Measurements from ENCODE around the gene STK39.

Gene STK39

GRCh38 chr2:168256448-168256847 lies 9.1 kb upstream of the STK39 start:
- TF ChIP-seq, protein P1, sequence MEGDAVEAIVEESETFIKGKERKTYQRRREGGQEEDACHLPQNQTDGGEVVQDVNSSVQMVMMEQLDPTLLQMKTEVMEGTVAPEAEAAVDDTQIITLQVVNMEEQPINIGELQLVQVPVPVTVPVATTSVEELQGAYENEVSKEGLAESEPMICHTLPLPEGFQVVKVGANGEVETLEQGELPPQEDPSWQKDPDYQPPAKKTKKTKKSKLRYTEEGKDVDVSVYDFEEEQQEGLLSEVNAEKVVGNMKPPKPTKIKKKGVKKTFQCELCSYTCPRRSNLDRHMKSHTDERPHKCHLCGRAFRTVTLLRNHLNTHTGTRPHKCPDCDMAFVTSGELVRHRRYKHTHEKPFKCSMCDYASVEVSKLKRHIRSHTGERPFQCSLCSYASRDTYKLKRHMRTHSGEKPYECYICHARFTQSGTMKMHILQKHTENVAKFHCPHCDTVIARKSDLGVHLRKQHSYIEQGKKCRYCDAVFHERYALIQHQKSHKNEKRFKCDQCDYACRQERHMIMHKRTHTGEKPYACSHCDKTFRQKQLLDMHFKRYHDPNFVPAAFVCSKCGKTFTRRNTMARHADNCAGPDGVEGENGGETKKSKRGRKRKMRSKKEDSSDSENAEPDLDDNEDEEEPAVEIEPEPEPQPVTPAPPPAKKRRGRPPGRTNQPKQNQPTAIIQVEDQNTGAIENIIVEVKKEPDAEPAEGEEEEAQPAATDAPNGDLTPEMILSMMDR (IDR thresholded peaks at IDR 0.05; ENCODE audit: low read depth, low read length) = no peak
- DNase-seq = no peak
- Histone ChIP-seq H3K27me3 (ENCODE audit: insufficient read depth, low read depth, severe bottlenecking) (no peaks in the 10 kb centered on the region), H3K9me3 (ENCODE audit: severe bottlenecking) (peaks cover 5% of the 10 kb centered on the region), H3K36me3 (no peaks in the 10 kb centered on the region), H3K27ac (no peak overlapping the region), H3K4me3 (ENCODE audit: low read depth, low read length) (no peak overlapping the region)

GRCh38 chr2:168255866-168256265 lies 8.5 kb upstream of the STK39 start:
- Histone ChIP-seq H3K27me3 (ENCODE audit: insufficient read depth, low read depth, severe bottlenecking) (no peaks in the 10 kb centered on the region), H3K9me3 (ENCODE audit: severe bottlenecking) (peaks cover 5% of the 10 kb centered on the region), H3K27ac (no peak overlapping the region), H3K36me3 (no peaks in the 10 kb centered on the region), H3K4me3 (ENCODE audit: low read depth, low read length) (no peak overlapping the region)
- DNase-seq = no peak
- TF ChIP-seq, protein P1 (IDR thresholded peaks at IDR 0.05; ENCODE audit: low read depth, low read length) = no peak

DNA sequence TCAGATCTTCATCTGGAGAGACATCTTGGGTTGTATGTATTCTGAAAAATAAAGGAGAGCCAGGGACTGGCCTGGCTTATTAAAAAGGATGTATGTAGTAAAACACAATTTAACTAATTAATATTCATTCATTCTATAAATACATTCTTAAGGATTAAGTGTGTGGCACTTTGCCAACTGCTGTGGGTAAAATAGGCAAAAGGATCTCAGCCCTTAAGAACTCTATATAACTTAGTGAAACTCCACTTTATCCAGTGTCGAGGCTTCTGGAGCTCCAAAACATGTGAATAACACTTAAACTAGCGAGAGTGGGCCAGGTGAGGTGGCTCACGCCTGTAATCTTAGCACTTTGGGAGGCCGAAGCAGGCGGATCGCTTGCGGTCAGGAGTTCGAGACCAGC lies 7.7 kb upstream of the STK39 start:
- no peak for DNase-seq

DNA sequence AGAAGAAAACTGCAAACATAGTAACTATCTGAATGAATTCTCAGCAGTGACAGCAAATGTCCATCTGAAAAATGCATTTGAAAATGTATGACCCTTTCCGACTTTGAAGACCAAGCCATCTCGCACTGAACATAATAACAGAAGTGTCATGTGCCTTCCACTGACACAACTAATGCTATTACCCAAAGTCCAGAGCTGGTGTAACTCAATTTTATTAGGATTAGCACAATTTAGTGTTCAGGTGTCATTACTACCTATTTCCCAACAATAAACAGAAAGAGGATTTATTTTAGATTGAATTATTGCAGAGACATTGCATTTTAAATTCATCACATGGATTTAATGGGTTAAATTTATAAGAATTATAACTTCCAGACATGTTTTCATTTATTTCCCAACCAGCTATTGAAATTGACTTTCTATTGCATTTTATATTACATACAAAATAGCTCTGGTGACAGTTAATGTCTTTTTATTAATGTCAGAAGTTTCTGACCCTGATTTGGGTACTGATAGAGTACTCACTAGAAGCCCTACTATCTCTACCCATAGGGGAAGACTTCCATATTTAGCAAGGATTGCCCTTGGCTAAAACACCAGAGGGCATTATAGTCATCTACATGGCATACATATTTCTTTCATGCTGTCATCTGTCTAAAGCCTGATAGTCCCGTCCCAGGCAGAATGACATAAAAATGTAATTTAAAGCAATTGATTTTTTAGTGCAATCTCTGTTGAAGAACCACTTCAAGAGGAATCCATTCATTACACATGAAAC lies 7.0 kb upstream of the STK39 start:
- H3K4me3 ChIP-seq (ENCODE audit: low read depth, low read length) = no peak overlapping the region
- peaks cover 5% of the 10 kb centered on the region for H3K9me3 ChIP-seq (ENCODE audit: severe bottlenecking)
- TF ChIP-seq, protein P1 (IDR thresholded peaks at IDR 0.05; ENCODE audit: low read depth, low read length) = no peak
- no peak overlapping the region for H3K27ac ChIP-seq
- no peak for DNase-seq
- H3K27me3 ChIP-seq (ENCODE audit: insufficient read depth, low read depth, severe bottlenecking) = no peaks in the 10 kb centered on the region
- H3K36me3 ChIP-seq = no peaks in the 10 kb centered on the region

More for the DNA sequence above, 7.7 kb upstream of the STK39 start:
- TF ChIP-seq, protein P1 (IDR thresholded peaks at IDR 0.05; ENCODE audit: low read depth, low read length) = no peak
- Histone ChIP-seq H3K9me3 (ENCODE audit: severe bottlenecking) (peaks cover 5% of the 10 kb centered on the region), H3K27ac (no peak overlapping the region), H3K36me3 (no peaks in the 10 kb centered on the region), H3K4me3 (ENCODE audit: low read depth, low read length) (no peak overlapping the region), H3K27me3 (ENCODE audit: insufficient read depth, low read depth, severe bottlenecking) (no peaks in the 10 kb centered on the region)

- H3K36me3 ChIP-seq = no peaks in the 10 kb centered on the region
- H3K27ac ChIP-seq = no peak overlapping the region
- TF ChIP-seq, protein P1 (IDR thresholded peaks at IDR 0.05; ENCODE audit: low read depth, low read length) = no peak
- no peak overlapping the region for H3K4me3 ChIP-seq (ENCODE audit: low read depth, low read length)
- H3K27me3 ChIP-seq (ENCODE audit: insufficient read depth, low read depth, severe bottlenecking) = no peaks in the 10 kb centered on the region
- H3K9me3 ChIP-seq (ENCODE audit: severe bottlenecking) = no peaks in the 10 kb centered on the region
- no peak for DNase-seq
Observed at GRCh38 chr2:168253379-168253778, 6.0 kb upstream of the STK39 start.

DNA sequence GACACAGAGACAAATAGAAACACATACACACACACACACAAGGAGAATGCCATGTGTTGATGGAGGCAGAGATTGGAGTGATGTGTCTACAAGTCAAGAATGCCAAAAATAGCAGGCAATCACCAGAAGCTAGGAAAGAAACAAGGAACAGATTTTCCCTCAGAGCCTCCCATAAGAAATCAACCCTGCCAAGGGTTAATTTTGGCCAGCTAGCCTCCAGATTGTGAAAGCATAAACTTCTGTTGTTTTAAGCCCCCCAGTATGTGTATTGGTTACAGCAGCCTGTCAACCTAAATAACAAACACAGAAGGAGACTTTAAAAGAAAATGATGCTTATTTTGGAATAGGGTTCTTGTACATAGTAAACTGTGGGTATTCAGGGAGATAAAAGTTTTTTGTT lies 5.6 kb upstream of the STK39 start:
- H3K27me3 ChIP-seq (ENCODE audit: insufficient read depth, low read depth, severe bottlenecking) = no peaks in the 10 kb centered on the region
- no peaks in the 10 kb centered on the region for H3K9me3 ChIP-seq (ENCODE audit: severe bottlenecking)
- DNase-seq = no peak
- H3K27ac ChIP-seq = no peak overlapping the region
- H3K36me3 ChIP-seq = no peaks in the 10 kb centered on the region
- no peak overlapping the region for H3K4me3 ChIP-seq (ENCODE audit: low read depth, low read length)
- TF ChIP-seq, protein P1 (IDR thresholded peaks at IDR 0.05; ENCODE audit: low read depth, low read length) = no peak

All from WERI-Rb-1 (cell line).